Panc1 (cell line): ENCODE measurements around the gene MMP28.

Source experiments
- POLR2AphosphoS5 ChIP-seq: IDR thresholded peaks from 2 replicates; pipeline ENCODE4 v1.6.1; 2012; ENCODE audit warnings: mild to moderate bottlenecking, low read depth, low read length, moderate library complexity
- TCF7L2 ChIP-seq: IDR thresholded peaks from 2 replicates; pipeline ENCODE4 v1.6.1; 2011; ENCODE audit warnings: mild to moderate bottlenecking, low read depth, low read length, inconsistent platforms
- TF ChIP-seq, protein P1 (sequence below): fragments of 450-650 bp; IDR thresholded peaks from 2 replicates; pipeline ENCODE4 v1.5.1; 2017; ENCODE audit warnings: mild to moderate bottlenecking

DNA sequence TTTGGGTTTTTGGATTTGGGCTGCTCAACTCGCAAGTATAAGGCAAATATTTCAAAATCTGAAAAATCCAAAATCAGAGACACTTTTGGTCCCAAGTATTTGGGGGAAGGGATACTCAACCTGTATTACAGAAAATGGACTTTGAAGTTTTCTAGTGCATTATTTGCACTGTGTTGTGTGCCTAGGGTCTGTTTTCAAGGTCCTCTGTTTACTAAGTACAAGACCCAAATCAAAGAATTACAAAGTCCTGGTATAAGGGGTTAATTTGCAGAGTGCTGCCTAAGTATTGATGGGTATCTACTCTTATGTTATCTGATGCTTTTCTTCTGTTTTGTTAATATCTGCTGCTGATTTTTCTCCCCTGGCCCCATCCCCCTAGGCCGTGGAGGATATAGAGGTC is 48.3 kb upstream of the MMP28 start:
- TF ChIP-seq TCF7L2 (no peak), POLR2AphosphoS5 (no peak)
- TF ChIP-seq, protein P1, sequence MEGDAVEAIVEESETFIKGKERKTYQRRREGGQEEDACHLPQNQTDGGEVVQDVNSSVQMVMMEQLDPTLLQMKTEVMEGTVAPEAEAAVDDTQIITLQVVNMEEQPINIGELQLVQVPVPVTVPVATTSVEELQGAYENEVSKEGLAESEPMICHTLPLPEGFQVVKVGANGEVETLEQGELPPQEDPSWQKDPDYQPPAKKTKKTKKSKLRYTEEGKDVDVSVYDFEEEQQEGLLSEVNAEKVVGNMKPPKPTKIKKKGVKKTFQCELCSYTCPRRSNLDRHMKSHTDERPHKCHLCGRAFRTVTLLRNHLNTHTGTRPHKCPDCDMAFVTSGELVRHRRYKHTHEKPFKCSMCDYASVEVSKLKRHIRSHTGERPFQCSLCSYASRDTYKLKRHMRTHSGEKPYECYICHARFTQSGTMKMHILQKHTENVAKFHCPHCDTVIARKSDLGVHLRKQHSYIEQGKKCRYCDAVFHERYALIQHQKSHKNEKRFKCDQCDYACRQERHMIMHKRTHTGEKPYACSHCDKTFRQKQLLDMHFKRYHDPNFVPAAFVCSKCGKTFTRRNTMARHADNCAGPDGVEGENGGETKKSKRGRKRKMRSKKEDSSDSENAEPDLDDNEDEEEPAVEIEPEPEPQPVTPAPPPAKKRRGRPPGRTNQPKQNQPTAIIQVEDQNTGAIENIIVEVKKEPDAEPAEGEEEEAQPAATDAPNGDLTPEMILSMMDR, result no peak
